Type B pancreatic cell (in vitro differentiated cells): ENCODE results near the gene GPX3. TPM values are rescaled to one million over a fixed set of nuclear protein-coding genes. Genes with fewer than 3 reads are reported as not detected.

Experiments used
- DNase-seq: peaks from one replicate; pipeline ENCODE4 v3.0.0; 2021; ENCODE audit warnings: mixed read lengths; ENCODE audit not compliant: unreplicated experiment; ENCODE audit errors: extremely low spot score
- H3K27ac Mint-ChIP-seq: 2 replicates; pipeline ENCODE4 v1.8.0; 2021; ENCODE audit warnings: mild to moderate bottlenecking, mixed read lengths
- H3K27me3 Mint-ChIP-seq: 2 replicates; pipeline ENCODE4 v1.8.0; 2021; ENCODE audit warnings: mixed read lengths
- H3K36me3 Mint-ChIP-seq: 2 replicates; pipeline ENCODE4 v1.8.0; 2021; ENCODE audit warnings: mixed read lengths
- H3K4me1 Mint-ChIP-seq: one replicate; pipeline ENCODE4 v1.8.0; 2021; ENCODE audit warnings: mixed read lengths; ENCODE audit not compliant: unreplicated experiment
- H3K4me3 Mint-ChIP-seq: 2 replicates; pipeline ENCODE4 v1.8.0; 2021; ENCODE audit warnings: mild to moderate bottlenecking, mixed read lengths
- H3K9me3 Mint-ChIP-seq: 2 replicates; pipeline ENCODE4 v1.8.0; 2021; ENCODE audit warnings: mixed read lengths
- total RNA-seq: library from RNA; stranded (reverse); gene quantifications from 2 replicates; pipeline ENCODE4 v1.2.1, GENCODE V29; 2021; ENCODE audit warnings: low replicate concordance
- TF ChIP-seq, protein P1 (sequence below): fragments of 200-600 bp; sonication (generic); conservative IDR thresholded peaks from 2 replicates; pipeline ENCODE4 v1.5.0; 2021; ENCODE audit warnings: antibody characterized with exemption, mild to moderate bottlenecking

The GPX3 gene
- total RNA-seq, 1 donor from 2014 or later: 18.4 TPM

DNA sequence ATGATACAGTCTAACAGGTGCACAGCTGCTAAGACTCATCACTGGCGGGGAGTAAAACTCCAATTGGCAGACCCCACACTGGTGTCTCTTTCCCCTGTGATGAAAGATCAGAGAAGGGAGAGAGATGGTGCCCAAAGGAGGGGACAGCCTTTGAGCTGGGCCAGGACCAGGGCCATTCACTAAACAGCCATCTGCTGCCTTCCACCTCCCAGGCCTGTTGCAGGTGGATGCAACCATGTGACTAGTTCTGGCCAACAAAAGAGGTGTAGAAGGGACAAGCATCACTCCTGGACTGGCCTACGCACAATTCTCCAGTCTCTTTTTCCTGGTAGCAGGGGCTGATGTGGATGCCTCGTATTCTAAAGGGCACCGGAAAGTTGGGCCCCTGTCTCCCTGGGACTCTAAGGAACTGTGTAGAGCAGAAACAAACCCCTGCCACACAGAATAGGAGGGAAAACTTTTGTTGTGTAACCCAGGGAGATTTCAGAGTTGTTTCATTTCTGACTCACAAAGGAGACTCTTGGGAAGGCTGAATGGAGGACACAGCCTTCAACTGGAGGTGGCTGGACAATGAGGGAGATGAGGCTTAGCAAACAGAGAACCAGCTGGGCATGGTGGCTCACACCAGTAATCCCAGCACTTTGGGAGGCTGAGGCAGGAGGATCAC is 33.5 kb downstream of the GPX3 start:
- peak overlapping the region; percentile 93 for H3K27ac Mint-ChIP-seq

DNA sequence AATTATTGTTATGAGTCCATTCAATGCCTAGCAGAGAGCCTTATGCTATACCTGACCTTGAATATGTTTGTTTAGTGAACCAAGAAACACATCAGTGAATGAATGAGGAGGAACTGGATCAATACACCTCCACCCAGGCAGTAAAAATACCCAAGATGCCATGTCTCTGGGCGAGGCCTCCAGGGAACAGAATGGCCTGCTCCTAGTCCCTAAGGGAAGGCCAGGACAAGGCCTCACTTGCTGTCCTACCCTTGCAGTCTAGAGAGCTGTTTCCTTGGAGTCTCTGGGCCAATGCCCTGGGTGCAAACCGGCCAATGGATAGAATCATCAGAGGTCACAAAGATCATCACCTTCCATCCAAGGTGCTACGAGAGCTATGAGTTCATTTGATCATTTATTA is 34.3 kb downstream of the GPX3 start:
- H3K9me3 Mint-ChIP-seq: no peaks in the 10 kb centered on the region
- TF ChIP-seq, protein P1, sequence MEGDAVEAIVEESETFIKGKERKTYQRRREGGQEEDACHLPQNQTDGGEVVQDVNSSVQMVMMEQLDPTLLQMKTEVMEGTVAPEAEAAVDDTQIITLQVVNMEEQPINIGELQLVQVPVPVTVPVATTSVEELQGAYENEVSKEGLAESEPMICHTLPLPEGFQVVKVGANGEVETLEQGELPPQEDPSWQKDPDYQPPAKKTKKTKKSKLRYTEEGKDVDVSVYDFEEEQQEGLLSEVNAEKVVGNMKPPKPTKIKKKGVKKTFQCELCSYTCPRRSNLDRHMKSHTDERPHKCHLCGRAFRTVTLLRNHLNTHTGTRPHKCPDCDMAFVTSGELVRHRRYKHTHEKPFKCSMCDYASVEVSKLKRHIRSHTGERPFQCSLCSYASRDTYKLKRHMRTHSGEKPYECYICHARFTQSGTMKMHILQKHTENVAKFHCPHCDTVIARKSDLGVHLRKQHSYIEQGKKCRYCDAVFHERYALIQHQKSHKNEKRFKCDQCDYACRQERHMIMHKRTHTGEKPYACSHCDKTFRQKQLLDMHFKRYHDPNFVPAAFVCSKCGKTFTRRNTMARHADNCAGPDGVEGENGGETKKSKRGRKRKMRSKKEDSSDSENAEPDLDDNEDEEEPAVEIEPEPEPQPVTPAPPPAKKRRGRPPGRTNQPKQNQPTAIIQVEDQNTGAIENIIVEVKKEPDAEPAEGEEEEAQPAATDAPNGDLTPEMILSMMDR: no peak
- no peaks in the 10 kb centered on the region for H3K27me3 Mint-ChIP-seq
- H3K27ac Mint-ChIP-seq: peak overlapping the region; percentile 93
- no peak overlapping the region for H3K4me3 Mint-ChIP-seq
- peaks cover 8% of the 10 kb centered on the region for H3K36me3 Mint-ChIP-seq
- no peaks in the 10 kb centered on the region for H3K4me1 Mint-ChIP-seq
- no peak for DNase-seq

More for the DNA sequence above, 33.5 kb downstream of the GPX3 start:
- TF ChIP-seq, protein P1: no peak
- Mint-ChIP-seq H3K27me3 (no peaks in the 10 kb centered on the region), H3K36me3 (peaks cover 12% of the 10 kb centered on the region), H3K4me3 (no peak overlapping the region), H3K4me1 (no peaks in the 10 kb centered on the region), H3K9me3 (no peaks in the 10 kb centered on the region)
- DNase-seq: no peak

DNA sequence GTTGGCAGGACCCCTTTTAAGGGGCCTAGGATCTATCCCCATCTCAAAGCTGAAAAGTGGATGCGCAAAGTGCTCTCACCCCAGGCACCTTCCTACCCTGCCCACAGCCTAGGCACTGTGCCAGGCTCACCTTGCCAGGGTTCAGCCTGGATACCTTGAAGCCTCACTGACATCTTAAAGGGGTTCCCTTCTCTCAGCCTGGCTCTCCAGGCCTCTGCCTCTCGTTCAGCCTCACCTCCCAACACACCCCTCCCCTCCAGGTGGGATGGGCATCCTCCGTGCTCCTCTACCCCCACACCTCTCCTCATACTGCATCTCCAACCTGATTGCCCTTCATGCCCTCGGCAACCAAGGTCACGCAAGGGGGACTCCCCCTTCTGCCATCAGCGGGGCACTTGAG is 34.9 kb downstream of the GPX3 start:
- Mint-ChIP-seq H3K4me1 (no peaks in the 10 kb centered on the region), H3K9me3 (no peaks in the 10 kb centered on the region), H3K27me3 (no peaks in the 10 kb centered on the region), H3K4me3 (no peak overlapping the region), H3K27ac (peak overlapping the region; percentile 55), H3K36me3 (peaks cover 8% of the 10 kb centered on the region)
- DNase-seq: no peak
- TF ChIP-seq, protein P1: no peak

DNA sequence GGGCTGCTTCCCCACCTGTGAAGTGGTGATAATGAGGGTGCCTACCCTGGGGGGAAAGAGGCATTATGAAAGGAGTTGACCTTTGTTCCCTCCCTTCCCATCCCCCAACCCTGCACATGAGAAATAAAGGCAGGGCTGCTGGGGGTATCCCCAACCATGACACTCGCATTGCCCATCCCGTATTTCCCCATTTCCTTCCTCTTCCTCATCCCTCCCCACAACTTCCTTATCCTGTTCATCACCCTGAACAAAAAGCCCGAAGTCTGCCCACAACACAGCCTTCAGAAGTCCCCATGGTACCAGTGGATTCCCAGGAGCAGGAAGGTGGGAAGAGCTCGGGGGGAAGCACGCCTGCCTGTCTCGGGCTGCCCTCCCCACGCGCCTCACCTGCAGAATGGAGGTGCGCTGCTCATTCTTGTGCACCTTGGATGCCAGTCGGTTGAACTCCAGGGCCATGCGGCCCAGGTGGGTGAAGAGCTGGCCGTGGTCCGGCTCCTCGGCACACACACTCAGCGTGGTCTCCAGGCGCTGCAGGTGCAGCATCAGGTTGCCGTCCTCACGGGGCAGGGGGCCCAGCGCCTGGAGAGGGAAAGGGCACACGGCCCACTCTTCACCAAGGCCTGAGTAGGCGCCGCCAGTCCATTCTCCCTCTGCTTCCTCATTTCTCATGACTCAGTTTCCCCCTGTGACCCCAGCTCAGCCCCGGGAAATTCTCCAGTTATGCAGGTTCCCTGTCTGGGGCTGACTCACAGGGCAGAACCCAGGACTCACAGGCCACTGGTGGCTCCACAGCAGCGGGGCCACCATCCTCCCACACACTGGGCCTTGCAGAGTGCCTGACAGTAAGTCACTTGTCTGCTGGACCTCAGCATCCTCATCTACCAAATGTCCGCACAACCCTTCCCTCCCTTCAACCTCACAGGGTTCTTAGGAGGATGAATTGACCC is 36.3 kb downstream of the GPX3 start:
- Mint-ChIP-seq H3K9me3 (no peaks in the 10 kb centered on the region), H3K4me1 (no peaks in the 10 kb centered on the region), H3K4me3 (no peak overlapping the region), H3K27ac (no peak overlapping the region), H3K27me3 (no peaks in the 10 kb centered on the region), H3K36me3 (peaks cover 9% of the 10 kb centered on the region)
- DNase-seq: no peak
- TF ChIP-seq, protein P1: no peak

DNA sequence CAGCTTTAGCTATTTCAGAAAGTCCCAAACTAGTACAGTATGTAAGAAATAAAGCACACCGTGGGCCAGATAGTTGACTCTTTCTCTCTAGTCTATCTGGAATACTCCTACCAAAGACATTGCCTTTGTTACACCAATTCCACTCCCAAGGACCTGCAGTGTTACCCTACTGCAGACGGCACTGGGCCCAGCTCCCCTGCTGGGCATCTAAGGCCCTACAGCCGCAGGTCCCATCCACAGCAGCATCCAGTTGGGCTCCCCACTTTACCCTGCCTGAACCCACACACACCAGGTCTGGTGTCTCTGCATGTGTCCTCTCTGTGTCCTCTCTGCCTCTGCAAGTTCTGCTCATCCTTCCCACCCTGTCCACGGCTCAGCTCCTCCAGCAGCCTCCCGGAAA is 37.9 kb downstream of the GPX3 start:
- Mint-ChIP-seq H3K4me3 (no peak overlapping the region), H3K36me3 (peaks cover 12% of the 10 kb centered on the region), H3K27me3 (no peaks in the 10 kb centered on the region), H3K9me3 (no peaks in the 10 kb centered on the region), H3K4me1 (no peaks in the 10 kb centered on the region), H3K27ac (no peak overlapping the region)
- TF ChIP-seq, protein P1: peak; percentile 30
- DNase-seq: no peak
